GM19463 (cell line): ENCODE results near the gene C2CD4C.
"Not testable (repeated sequence)": the region's sequence is repeated elsewhere in the genome, so short reads cannot be mapped to it uniquely, and the experiment has no call there.

Experiments used
- ATAC-seq: cut with Tn5 transposase; IDR thresholded peaks from one replicate; pipeline ENCODE4 v1.9.1; 2021; ENCODE audit warnings: mild to moderate bottlenecking, moderate library complexity; ENCODE audit not compliant: unreplicated experiment

The C2CD4C gene

DNA sequence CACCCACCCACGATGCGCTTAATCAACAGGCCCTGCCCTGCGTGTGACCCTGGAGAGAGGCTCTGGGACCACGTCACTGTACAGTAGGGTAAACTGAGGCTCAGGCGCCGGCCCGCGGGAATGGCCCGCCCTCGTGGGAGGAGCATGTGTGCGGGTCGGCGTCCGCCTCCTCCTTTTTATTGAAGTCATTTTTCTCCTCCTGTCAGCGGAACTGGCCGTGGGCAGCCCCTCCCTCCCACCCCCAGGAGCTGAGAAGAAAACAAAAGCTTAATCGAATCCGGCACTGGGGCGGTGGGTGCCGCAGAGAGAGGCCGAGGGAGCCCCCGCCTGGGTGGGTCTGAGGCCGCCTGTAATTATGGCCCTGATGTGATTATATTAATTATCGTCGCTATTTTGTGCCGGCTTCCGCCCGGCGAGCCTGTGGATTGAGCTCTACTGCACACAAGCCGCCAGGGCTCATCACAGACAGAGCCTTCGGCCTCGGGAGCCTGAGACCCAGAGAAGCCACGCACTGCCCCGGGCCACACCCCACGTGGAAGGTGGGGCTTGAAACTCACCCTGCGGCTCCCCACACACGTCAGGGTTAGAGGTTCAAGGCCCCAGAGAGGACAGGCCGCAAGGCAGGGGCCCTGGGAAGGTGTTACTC, 7.0 kb downstream of the C2CD4C start:
- ATAC-seq: no peak

DNA sequence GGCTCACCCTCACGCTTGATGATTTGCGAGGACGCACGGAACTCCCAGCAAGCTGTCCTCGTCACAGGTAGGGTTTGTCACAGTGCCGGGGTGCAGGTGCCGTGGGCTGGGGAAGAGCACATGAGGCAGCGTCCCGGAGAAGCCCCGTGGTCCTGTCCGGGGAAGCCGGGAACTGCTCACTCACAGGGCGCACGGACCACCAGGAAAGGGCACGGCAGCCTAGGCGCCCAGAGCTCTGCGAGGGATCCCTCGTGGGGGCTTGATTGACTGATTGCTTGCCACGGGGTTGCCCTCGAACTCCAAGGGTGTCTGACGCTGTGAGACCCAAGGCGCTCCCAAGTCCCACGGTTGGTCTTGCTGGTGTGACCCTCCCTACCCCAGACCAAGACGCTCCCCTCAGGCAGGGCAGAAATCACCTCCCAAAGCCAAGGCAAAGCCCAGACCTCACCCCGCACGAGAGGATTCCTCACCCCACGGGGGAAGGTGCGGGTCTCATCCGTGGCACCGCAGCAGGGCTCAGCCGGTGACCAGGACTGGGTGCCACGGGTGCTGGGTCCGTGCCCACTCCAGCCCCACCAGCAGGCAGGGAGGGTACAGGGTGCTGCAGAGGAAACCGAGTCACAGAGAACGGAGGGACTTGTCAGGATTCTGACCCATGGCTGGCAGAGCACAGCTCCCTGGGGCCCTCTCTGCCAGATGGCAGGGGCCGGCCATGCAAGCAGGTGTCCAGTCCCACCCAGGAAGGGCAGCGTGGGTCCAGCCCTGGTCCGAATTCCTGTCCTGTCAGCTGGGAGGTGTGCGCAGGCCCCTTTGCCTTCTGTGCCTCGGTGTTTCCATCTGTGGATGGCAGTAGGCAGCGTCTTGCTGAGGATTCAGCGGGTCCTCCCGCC, 7.7 kb downstream of the C2CD4C start:
- ATAC-seq: no peak

DNA sequence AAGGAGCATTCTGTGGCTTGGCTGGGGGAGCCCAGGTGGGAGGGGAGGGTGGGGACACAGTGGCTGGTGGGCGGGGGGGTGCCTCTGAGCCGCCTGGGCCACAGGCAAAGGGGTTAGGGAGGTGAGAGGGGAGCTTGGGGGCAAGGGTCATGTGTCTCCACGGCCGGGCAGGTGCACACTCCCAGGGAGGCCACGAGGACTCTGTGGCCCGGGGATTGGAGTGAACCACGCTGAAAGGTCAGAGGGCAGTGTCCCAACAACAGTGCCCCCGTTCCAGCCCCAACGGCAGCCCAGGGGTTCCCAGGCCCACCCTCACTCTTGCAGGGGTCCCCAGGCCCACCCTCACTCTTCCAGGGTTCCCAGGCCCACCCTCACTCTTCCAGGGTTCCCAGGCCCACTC, 9.6 kb downstream of the C2CD4C start:
- no peak for ATAC-seq

DNA sequence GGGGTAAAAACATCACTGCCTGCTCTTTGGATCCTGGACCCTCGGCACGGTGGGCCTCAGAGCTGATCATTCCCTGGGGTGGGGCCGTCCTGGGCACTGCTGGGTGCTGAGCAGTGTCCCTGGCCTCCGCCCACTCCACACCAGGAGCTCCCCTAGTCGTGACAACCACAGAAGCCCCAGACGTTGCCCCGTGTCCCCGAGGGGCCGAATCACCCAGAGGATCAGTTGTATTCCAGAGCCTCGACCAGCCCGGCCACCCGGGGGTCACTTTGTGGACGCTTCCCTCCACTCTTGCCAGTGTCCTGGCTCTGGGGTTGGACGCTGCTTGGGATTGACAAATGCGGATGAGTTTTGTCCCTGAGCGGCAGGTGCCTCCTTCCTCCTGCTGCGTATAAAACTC, 10.2 kb downstream of the C2CD4C start:
- no peak for ATAC-seq

DNA sequence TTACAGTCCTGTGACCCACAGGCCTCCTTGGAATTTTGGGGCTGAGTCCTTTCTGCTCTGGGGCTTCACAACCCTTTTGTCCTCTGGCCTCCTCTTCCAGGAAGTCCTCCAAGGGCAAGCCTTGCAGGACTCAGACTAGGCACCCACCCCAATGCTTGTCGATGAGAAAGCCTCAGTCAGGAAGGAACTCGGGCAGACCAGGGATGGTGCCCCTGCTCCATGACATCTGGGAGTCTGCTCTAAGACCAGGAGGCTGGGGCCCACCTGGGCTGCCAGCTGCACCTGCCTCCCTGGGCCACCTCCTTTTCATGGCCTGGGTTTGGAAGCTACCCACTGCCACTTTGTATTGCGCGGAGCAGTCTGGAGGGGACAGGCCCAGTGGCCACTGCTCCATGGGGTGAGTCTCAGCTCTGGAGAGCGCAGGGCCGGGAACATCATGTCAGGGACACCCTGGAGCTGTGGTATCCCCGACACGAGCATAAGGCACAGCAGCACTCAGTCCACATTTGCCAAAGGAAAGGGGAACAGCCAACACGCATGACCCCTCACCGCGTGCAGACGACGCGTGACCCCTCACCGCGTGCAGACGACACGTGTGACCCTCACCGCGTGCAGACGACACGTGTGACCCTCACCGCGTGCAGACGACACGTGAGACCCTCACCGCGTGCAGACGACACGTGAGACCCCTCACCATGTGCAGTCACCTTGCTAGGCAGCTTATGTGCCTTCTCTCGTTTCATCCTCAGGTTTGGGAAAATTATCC, 10.8 kb downstream of the C2CD4C start:
- ATAC-seq: no peak

DNA sequence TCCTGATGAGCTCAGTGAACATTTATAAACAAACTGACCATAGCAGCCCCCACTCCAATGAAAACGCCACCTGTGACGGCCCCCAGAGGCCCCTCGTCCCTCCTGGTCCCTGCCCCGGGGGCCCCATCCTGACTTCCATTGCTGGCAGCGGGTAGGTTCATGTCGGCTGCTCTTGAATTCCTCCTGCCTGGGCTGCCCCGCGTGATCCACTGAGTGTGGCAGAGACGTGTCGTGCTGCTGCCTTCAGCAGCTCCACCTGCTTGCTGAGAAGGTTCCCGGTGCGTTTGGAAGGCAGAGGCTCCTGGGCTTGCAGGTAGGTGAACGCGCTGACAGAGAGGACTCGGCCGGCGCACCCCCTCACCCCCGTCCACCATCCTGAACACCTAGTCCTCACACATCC, 11.6 kb downstream of the C2CD4C start:
- ATAC-seq: no peak

DNA sequence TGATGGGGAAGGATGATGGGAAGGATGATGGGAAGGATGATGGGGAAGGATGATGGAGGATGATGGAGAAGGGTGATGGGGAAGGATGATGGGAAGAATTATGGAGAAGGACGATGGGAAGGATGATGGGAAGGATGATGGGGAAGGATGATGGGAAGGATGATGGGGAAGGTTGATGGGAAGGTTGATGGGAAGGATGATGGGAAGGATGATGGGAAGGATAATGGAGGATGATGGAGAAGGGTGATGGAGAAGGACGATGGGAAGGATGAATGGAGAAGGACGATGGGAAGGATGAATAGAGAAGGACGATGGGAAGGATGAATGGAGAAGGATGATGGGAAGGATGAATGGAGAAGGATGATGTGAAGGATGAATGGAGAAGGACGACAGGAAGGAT, 13.5 kb downstream of the C2CD4C start:
- no peak for ATAC-seq

DNA sequence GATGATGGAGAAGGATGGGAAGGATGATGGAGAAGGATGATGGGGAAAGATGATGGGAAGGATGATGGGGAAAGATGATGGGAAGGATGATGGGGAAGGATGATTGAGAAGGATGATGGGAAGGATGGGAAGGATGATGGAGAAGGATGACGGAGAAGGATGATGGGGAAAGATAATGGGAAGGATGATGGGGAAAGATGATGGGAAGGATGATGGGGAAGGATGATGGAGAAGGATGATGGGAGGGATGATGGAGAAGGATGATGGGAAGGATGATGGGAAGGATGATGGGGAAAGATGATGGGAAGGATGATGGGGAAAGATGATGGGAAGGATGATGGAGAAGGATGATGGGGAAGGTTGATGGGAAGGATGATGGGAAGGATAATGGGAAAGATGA, 14.1 kb downstream of the C2CD4C start:
- not testable (repeated sequence) for ATAC-seq

DNA sequence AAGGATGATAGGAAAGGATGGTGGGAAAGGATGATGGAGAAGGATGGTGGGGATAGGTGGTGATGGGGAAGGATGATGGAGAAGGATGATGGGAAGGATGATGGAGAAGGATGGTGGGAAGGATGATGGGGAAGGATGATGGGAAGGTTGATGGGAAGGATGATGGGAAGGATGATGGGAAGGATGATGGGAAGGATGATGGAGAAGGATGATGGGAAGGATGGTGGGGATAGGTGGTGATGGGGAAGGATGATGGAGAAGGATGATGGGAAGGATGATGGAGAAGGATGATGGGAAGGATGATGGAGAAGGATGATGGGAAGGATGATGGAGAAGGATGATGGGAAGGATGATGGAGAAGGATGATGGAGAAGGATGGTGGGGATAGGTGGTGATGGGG, 15.4 kb downstream of the C2CD4C start:
- not testable (repeated sequence) for ATAC-seq

DNA sequence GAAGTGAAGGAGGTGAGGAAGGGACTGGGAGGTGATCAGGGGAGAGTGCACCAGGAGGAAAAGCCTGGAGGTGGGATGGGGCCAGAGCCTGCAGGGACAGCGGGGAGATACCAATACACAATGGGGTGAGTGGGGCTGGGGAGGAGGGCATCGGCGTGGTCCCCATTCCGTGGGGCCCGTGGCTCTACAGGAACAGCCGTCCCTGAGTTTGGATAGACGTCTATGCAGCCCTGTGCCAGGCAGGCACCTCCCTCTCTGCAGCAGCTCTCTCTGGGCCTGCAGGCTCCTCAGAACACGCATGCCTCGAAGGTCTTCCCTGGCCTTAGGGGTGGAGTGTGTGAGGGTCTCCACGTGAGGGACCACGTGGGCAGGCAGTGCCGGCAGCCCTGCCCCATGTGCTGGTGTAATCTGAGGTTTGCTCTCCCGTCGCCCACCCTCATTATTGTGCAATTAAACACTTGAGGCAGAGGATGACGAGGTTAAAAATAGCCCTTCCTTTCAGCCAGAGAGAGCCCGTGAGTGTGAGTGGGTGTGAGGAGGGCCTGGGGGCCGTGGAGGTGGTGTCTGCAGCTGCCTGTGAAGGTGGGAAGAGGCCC, 16.5 kb downstream of the C2CD4C start:
- ATAC-seq: no peak

DNA sequence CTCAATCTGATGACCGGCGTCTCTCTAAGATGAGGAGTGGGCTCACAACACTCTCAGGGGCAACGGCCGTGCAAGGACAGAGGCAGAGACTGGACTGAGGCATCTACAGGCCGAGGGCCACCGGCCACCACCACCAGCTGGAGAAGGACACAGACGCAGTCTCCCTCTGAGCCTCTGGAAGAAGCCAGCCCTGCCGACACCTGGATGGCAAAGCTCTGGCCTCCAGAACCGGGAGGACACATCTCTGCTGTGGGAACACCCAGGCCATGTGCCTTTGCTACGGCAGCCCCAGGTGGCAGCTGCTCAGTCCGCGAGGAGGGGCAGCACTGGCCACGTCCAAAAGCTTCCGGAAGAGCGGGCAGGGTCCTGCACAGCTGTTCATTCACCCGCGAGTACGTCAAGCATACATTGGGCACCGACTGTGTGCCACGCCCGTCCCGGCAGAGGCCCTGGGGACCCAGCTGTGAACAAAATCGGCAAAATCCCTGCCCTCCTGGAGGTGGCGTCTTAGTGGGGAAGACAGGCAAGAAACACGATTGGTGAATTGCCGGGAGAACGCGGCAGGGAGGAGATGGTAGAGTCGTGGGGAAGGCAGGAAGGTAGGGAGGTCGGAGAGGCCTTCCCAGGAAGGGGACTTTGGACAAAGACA, 17.1 kb downstream of the C2CD4C start:
- ATAC-seq: no peak

DNA sequence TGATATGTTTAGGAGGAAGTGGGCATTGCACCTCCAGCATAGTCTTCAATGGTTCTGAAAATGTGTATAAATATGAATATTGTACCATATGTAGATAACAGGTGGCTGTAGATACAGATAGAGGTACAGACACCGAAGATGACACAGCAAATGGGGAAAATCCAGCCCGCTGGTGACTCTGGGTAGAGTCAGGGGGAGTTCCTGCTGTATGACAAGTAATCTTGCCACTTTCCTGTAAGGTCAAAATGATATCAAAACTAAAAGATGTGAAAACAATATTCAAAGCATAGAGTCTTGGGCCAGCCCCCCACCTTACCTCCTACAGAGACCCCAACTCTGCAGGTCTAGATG, 17.8 kb downstream of the C2CD4C start:
- ATAC-seq: no peak

DNA sequence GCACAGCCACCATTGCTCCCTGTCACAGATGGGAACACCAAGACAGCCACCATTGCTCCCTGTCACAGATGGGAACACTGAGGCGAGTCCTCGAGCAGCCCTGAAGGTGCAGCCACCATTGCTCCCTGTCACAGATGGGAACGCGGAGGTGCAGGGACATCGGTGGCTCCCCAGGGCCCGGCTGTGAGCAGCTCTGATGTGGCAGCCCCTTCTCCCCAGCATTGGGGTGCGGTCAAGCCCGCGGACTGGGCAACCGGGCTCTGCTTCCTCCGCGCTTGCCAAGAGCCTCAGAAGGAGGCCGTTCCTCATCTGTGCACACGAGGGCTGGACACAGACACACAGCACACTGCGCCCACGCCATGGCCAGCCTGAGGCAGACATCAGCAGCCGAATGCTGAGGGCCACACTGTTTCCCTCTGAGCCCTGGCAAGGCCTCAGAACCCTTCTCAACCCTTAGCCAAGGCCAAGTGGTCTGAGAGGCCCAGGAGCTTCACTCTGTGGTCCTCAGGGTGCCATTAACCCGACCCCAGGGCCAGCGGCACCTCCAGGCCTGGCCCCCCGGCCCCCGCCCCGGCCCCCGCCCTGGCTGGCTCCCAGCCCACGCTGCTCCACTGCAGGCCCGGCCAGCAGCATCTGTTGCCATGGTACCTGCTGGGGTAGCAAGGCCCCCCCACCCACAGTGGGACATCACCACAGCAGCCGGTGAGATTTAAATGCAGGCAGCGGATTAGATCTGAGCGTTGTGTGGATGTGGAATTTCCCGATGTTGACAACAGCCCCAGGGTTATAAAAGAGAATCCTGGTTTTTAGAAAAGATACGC, 18.4 kb downstream of the C2CD4C start:
- no peak for ATAC-seq

DNA sequence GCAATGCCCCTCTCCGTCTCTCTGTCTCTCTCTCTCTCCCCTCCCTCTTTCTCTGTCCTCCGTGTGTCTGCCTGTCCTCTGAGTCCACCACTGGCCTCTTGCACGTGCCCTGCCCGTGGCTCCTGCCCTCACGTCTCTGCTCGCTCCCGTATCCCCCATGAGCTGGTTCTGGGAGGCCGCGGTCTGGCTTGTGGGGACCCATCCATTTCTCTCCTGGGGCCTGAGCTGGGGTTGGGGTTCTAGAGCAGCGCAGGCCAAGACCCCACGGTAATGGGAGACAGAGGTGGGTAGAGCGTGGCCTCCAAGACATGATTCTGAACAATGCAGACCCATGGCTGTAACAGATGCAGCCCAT, 19.0 kb downstream of the C2CD4C start:
- no peak for ATAC-seq

DNA sequence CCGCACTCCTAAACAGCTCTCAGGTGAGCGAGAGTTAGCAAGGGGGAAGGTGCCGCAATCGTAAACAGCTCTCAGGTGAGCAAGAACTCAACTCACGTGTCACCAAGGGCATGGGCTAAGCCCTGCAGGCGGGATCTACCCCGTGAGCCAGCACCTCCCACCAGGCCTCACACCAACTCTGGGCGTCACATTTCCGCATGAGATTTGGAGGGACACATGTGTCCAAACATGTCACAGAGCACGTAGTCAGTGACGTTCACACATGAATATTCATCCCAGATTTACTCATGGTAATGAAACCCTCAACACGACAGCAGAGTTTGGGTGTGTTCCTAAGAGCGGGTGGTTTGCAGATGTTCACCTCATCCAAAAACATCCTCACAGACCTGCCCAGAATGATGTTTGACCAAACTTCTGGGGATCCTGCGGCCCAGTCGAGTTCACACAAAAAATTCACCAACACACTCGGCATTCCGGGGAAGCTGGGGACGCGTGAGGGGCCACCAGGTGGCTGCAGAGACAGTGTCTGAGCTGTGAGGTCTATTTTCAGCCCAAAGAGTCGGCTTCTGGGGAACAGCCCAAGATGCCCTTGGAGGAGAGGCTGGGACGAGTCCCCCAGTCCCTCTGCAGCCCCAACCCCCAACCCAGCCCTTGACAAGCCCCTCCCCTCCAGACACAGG, 19.6 kb downstream of the C2CD4C start:
- ATAC-seq: no peak

DNA sequence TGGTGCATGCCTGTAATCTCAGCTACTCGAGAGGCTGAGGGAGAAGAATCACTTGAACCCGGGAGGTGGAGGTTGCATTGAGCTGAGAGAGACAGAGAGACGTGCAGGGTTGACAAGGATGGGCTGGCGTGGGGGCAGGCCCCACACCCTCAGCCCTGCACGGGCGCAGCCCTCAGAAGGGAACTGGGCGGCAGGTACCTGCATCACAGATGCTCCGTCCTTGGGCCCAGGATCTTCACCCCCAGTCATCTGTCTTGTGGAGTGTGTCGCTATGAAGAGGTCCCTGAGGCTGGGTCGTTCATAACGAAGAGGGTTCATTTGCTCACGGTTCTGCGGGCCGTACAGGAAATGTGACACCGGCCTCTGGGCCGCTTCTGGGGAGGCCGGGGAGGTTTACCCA, 20.3 kb downstream of the C2CD4C start:
- no peak for ATAC-seq

DNA sequence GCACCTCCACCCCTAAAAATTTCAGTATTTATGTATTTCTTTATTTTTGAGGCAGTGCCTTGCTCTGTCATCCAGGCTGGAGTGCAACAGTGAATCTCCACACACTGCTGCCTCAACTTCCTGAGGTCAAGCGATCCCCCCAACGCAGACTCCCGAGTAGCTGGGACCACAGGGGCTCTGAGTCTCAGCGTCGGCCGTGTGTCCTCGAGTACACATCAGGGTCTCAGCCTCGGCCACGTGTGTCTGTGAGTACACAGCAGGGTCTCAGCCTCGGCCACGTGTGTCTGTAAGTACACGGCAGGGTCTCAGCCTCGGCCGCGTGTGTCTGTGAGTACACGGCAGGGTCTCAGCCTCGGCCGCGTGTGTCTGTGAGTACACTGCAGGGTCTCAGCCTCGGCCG, 21.2 kb downstream of the C2CD4C start:
- ATAC-seq: no peak

DNA sequence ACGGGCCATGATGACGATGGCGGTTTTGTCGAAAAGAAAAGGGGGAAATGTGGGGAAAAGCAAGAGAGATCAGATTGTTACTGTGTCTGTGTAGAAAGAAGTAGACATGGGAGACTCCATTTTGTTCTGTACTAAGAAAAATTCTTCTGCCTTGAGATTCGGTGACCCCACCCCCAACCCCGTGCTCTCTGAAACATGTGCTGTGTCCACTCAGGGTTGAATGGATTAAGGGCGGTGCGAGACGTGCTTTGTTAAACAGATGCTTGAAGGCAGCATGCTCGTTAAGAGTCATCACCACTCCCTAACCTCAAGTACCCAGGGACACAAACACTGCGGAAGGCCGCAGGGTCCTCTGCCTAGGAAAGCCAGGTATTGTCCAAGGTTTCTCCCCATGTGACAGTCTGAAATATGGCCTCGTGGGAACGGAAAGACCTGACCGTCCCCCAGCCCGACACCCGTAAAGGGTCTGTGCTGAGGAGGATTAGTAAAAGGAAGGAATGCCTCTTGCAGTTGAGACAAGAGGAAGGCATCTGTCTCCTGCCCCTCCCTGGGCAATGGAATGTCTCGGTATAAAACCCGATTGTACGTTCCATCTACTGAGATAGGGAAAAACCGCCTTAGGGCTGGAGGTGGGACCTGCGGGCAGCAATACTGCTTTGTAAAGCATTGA, 22.2 kb downstream of the C2CD4C start:
- not testable (repeated sequence) for ATAC-seq

DNA sequence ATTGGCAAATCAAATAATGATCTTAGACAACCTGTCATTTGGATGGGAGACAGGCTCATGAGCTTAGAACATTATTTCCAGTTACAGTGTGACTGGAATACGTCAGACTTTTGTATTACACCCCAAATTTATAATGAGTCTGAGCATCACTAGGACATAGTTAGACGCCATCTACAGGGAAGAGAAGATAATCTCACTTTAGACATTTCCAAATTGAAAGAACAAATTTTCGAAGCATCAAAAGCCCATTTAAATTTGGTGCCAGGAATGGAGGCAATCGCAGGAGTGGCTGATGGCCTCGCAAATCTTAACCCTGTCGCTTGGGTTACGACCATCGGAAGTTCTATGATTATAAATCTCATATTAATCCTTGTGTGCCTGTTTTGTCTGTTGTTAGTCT, 22.8 kb downstream of the C2CD4C start:
- ATAC-seq: not testable (repeated sequence)
